ENCODE data around the gene MAX.

GRCh38 chr14:65084554-65085505 is 17.5 kb downstream of the MAX start:
- TF ChIP-seq EZH2 (IDR thresholded peaks at IDR 0.05) (no peak), CTCF (IDR thresholded peaks at IDR 0.05) (no peak), EZH2phosphoT487 (IDR thresholded peaks at IDR 0.05) (no peak)

All from neural progenitor cell (in vitro differentiated cells).